Natural killer cell (primary cell): Measurements from ENCODE around the gene PTPRN2. TPM values are rescaled to one million over a fixed set of nuclear protein-coding genes. Genes with fewer than 3 reads are reported as not detected.

ENCODE experiments used
- ATAC-seq, 3 donors: fragments of 150-1000 bp in 2 of 3; fragments of 200-7000 bp in 1 of 3; cut with Tn5 transposase; 1 replicate in 1 of 3; 2 replicates in 2 of 3; pipeline ENCODE4 v1.10.0; 2021; ENCODE audit warnings: mild to moderate bottlenecking in 2 of 3, moderate library complexity in 2 of 3
- DNase-seq, 2 donors: peaks; one replicate each; pipeline versions ENCODE4 v3.0.0 to v3.0.0-alpha.2; 2013 to 2021; ENCODE audit warnings: mixed read lengths in 1 of 2
- H3K27ac ChIP-seq: one replicate; pipeline ENCODE4 v1.5.1; 2013; ENCODE audit warnings: mild to moderate bottlenecking, low read length
- H3K27me3 ChIP-seq: one replicate; pipeline ENCODE4 v1.6.1; 2013; ENCODE audit warnings: low read length; ENCODE audit not compliant: control insufficient read depth, insufficient read depth
- H3K36me3 ChIP-seq: one replicate; pipeline ENCODE4 v1.6.1; 2013; ENCODE audit warnings: low read length; ENCODE audit not compliant: control insufficient read depth, insufficient read depth
- H3K4me1 ChIP-seq: one replicate; pipeline ENCODE4 v1.6.1; 2013; ENCODE audit warnings: low read length; ENCODE audit not compliant: control insufficient read depth, insufficient read depth
- H3K4me3 ChIP-seq: one replicate; pipeline ENCODE4 v1.5.1; 2013; ENCODE audit warnings: low read length
- H3K9me3 ChIP-seq: one replicate; pipeline ENCODE4 v1.6.1; 2013; ENCODE audit warnings: low read length; ENCODE audit not compliant: control insufficient read depth, insufficient read depth
- H3K27ac Mint-ChIP-seq, 2 donors: one replicate each; pipeline ENCODE4 v1.8.0; 2022; ENCODE audit warnings: mild to moderate bottlenecking in 2 of 2, mixed read lengths in 2 of 2, moderate library complexity in 1 of 2
- H3K27me3 Mint-ChIP-seq, 2 donors: one replicate each; pipeline ENCODE4 v1.8.0; 2022; ENCODE audit warnings: low read depth in 2 of 2, mixed read lengths in 2 of 2
- H3K36me3 Mint-ChIP-seq: one replicate; pipeline ENCODE4 v1.8.0; 2022; ENCODE audit warnings: mixed read lengths
- H3K4me1 Mint-ChIP-seq, 2 donors: one replicate each; pipeline ENCODE4 v1.8.0; 2022; ENCODE audit warnings: mixed read lengths in 2 of 2
- H3K4me3 Mint-ChIP-seq: one replicate; pipeline ENCODE4 v1.8.0; 2022; ENCODE audit warnings: mild to moderate bottlenecking, moderate library complexity, mixed read lengths
- H3K9me3 Mint-ChIP-seq, 2 donors: one replicate each; pipeline ENCODE4 v1.8.0; 2022; ENCODE audit warnings: mixed read lengths in 2 of 2
- CTCF ChIP-seq: fragments of 200-600 bp; IDR thresholded peaks from one replicate; pipeline ENCODE4 v1.8.0; 2022; ENCODE audit warnings: antibody characterized with exemption
- WGBS: methylation state at CpG from one replicate; pipeline ENCODE4 v1.1.7; 2013; ENCODE audit warnings: missing lambda C conversion rate; ENCODE audit not compliant: insufficient coverage; 5-methylcytosine and 5-hydroxymethylcytosine counted together
- intact Hi-C: fragments of 100-400 bp; cut with micrococcal nuclease; formaldehyde crosslinking; loops from one replicate; pipeline ENCODE4 v1.14.2; 2022
- total RNA-seq, 4 donors: library from RNA; stranded (reverse); fragments of 120-200 nt in 1 of 4; gene quantifications; one replicate each; pipeline versions ENCODE4 v1.2.3 to v1.2.4, GENCODE V29; 2013 to 2022

PTPRN2 gene
- total RNA-seq, 3 donors from 2014 or later (not counting 1 experiment from before 2014, with no cell fraction given): 1.3 to 2.5 (median 1.9) TPM

- Histone ChIP-seq H3K36me3 (no peaks in the 10 kb centered on the region), H3K4me3 (no peak overlapping the region), H3K27ac (no peak overlapping the region), H3K9me3 (no peaks in the 10 kb centered on the region), H3K27me3 (no peaks in the 10 kb centered on the region), H3K4me1 (no peaks in the 10 kb centered on the region)
- no peak overlapping the region for H3K4me3 Mint-ChIP-seq
- peak in 1 of 3 donors; percentile 21 for ATAC-seq
- intact Hi-C loops: no loop called here
- H3K27ac Mint-ChIP-seq: no peak overlapping the region
- peaks cover 0 to 3% of the 10 kb centered on the region in 2 donors for H3K27me3 Mint-ChIP-seq
- no peaks in the 10 kb centered on the region for H3K4me1 Mint-ChIP-seq
- no peaks in the 10 kb centered on the region for H3K9me3 Mint-ChIP-seq
- no peak for DNase-seq
- H3K36me3 Mint-ChIP-seq: no peaks in the 10 kb centered on the region
- 91% methylated on average over 10 of the region's 10 CpGs for WGBS
- TF ChIP-seq CTCF: no peak
Observed at GRCh38 chr7:157837561-157837960, 750.1 kb downstream of the PTPRN2 start.

GRCh38 chr7:157837047-157837446 is 750.6 kb downstream of the PTPRN2 start:
- Mint-ChIP-seq H3K9me3 (no peaks in the 10 kb centered on the region), H3K27me3 (peaks cover 0 to 3% of the 10 kb centered on the region in 2 donors), H3K4me3 (no peak overlapping the region), H3K27ac (no peak overlapping the region), H3K4me1 (no peaks in the 10 kb centered on the region), H3K36me3 (no peaks in the 10 kb centered on the region)
- H3K4me3 ChIP-seq: no peak overlapping the region
- intact Hi-C loops: no loop called here
- TF ChIP-seq CTCF: no peak
- H3K9me3 ChIP-seq: no peaks in the 10 kb centered on the region
- 84% methylated on average over 5 of the region's 6 CpGs for WGBS
- H3K27ac ChIP-seq: no peak overlapping the region
- no peaks in the 10 kb centered on the region for H3K36me3 ChIP-seq
- DNase-seq: no peak
- no peak for ATAC-seq
- no peaks in the 10 kb centered on the region for H3K27me3 ChIP-seq
- H3K4me1 ChIP-seq: no peaks in the 10 kb centered on the region

GRCh38 chr7:157834501-157835163 is 753.0 kb downstream of the PTPRN2 start:
- Histone ChIP-seq H3K9me3 (no peaks in the 10 kb centered on the region), H3K36me3 (no peaks in the 10 kb centered on the region), H3K27ac (no peak overlapping the region), H3K27me3 (no peaks in the 10 kb centered on the region), H3K4me3 (no peak overlapping the region), H3K4me1 (no peaks in the 10 kb centered on the region)
- Mint-ChIP-seq H3K4me1 (no peaks in the 10 kb centered on the region), H3K36me3 (no peaks in the 10 kb centered on the region), H3K27ac (no peak overlapping the region), H3K27me3 (no peaks in the 10 kb centered on the region), H3K4me3 (no peak overlapping the region), H3K9me3 (no peaks in the 10 kb centered on the region)
- TF ChIP-seq CTCF: no peak
- DNase-seq (no peak), ATAC-seq (no peak)
- 89% methylated on average over 20 of the region's 20 CpGs for WGBS
- intact Hi-C loops: no loop called here
